ENCODE data around the gene KCNH1. TPM values are rescaled to one million over a fixed set of nuclear protein-coding genes. Genes with fewer than 3 reads are reported as not detected.

KCNH1 gene
- total RNA-seq, 2 donors from 2014 or later = 0.21 TPM; not detected in 1

GRCh38 chr1:211126622-211127021 lies 7.3 kb downstream of the KCNH1 start:
- no peaks in the 10 kb centered on the region for H3K27me3 ChIP-seq (replicated peaks; ENCODE audit: insufficient read depth)
- no peaks in the 10 kb centered on the region for H3K4me1 ChIP-seq (ENCODE audit: control insufficient read depth in 1 of 2, low read depth in 2 of 2)
- H3K4me3 ChIP-seq = no peak overlapping the region
- no peaks in the 10 kb centered on the region for H3K9me3 ChIP-seq
- H3K36me3 ChIP-seq = no peaks in the 10 kb centered on the region
- no peak for TF ChIP-seq CTCF (IDR thresholded peaks at IDR 0.05)
- DNase-seq (ENCODE audit: low spot score) (no peak), ATAC-seq (ENCODE audit: insufficient number of reproducible peaks, low FRiP score, low read depth) (no peak)
- H3K27ac ChIP-seq = no peak overlapping the region

- H3K4me3 ChIP-seq = no peak overlapping the region
- H3K9me3 ChIP-seq = no peaks in the 10 kb centered on the region
- H3K4me1 ChIP-seq (ENCODE audit: control insufficient read depth in 1 of 2, low read depth in 2 of 2) = no peaks in the 10 kb centered on the region
- ATAC-seq (ENCODE audit: insufficient number of reproducible peaks, low FRiP score, low read depth) = no peak
- TF ChIP-seq CTCF (IDR thresholded peaks at IDR 0.05) = no peak
- no peak overlapping the region for H3K27ac ChIP-seq
- no peaks in the 10 kb centered on the region for H3K36me3 ChIP-seq
- no peak for DNase-seq (ENCODE audit: low spot score)
- H3K27me3 ChIP-seq (replicated peaks; ENCODE audit: insufficient read depth) = no peaks in the 10 kb centered on the region
Observed at GRCh38 chr1:211118407-211119102, 15.4 kb downstream of the KCNH1 start.

- no peaks in the 10 kb centered on the region for H3K27me3 ChIP-seq (replicated peaks; ENCODE audit: insufficient read depth)
- no peaks in the 10 kb centered on the region for H3K36me3 ChIP-seq
- no peaks in the 10 kb centered on the region for H3K9me3 ChIP-seq
- H3K4me3 ChIP-seq = no peak overlapping the region
- no peak overlapping the region for H3K27ac ChIP-seq
- no peaks in the 10 kb centered on the region for H3K4me1 ChIP-seq (ENCODE audit: control insufficient read depth in 1 of 2, low read depth in 2 of 2)
- DNase-seq (ENCODE audit: low spot score) (no peak), ATAC-seq (ENCODE audit: insufficient number of reproducible peaks, low FRiP score, low read depth) (no peak)
- no peak for TF ChIP-seq CTCF (IDR thresholded peaks at IDR 0.05)
Observed at GRCh38 chr1:211114446-211114845, 19.5 kb downstream of the KCNH1 start.

- ATAC-seq (ENCODE audit: insufficient number of reproducible peaks, low FRiP score, low read depth) (no peak), DNase-seq (ENCODE audit: low spot score) (no peak)
- Histone ChIP-seq H3K9me3 (no peaks in the 10 kb centered on the region), H3K27me3 (replicated peaks; ENCODE audit: insufficient read depth) (no peaks in the 10 kb centered on the region), H3K4me1 (ENCODE audit: control insufficient read depth in 1 of 2, low read depth in 2 of 2) (no peaks in the 10 kb centered on the region), H3K4me3 (no peak overlapping the region), H3K27ac (no peak overlapping the region), H3K36me3 (no peaks in the 10 kb centered on the region)
- TF ChIP-seq CTCF (IDR thresholded peaks at IDR 0.05) = no peak
Observed at GRCh38 chr1:211113566-211113965, 20.4 kb downstream of the KCNH1 start.

DNA sequence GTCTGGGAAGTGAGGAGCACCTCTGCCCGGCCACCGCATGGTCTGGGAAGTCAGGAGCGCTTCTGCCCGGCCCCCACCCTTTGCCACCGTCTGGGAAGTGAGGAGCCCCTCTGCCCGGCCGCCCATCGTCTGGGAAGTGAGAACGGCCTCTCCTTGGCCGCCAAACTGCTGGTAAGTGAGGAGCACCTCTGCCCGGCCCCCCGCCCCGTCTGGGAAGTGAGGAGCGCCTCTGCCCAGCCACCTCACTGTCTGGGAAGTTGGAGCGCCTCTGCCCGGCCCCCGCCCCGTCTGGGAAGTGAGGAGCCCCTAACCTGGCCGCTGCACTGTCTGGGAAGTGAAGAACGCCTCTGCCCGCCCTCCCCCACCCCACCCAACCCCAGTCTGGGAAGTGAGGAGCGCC lies 22.6 kb downstream of the KCNH1 start:
- no peak overlapping the region for H3K4me3 ChIP-seq
- no peaks in the 10 kb centered on the region for H3K27me3 ChIP-seq (replicated peaks; ENCODE audit: insufficient read depth)
- H3K27ac ChIP-seq = no peak overlapping the region
- ATAC-seq (ENCODE audit: insufficient number of reproducible peaks, low FRiP score, low read depth) = no peak
- no peaks in the 10 kb centered on the region for H3K9me3 ChIP-seq
- TF ChIP-seq CTCF (IDR thresholded peaks at IDR 0.05) = no peak
- no peaks in the 10 kb centered on the region for H3K4me1 ChIP-seq (ENCODE audit: control insufficient read depth in 1 of 2, low read depth in 2 of 2)
- no peaks in the 10 kb centered on the region for H3K36me3 ChIP-seq
- DNase-seq (ENCODE audit: low spot score) = no peak

Measured in thoracic aorta (tissue), 2 donors.